Fibroblast of peridontal ligament (primary cell): Measurements from ENCODE around the gene GAB2.
"Not testable (repeated sequence)": the region's sequence is repeated elsewhere in the genome, so short reads cannot be mapped to it uniquely, and the experiment has no call there.

Source experiments
- DNase-seq: peaks from one replicate; pipeline ENCODE4 v3.0.0-alpha.2; 2010; ENCODE audit errors: extremely low read depth

The GAB2 gene

DNA sequence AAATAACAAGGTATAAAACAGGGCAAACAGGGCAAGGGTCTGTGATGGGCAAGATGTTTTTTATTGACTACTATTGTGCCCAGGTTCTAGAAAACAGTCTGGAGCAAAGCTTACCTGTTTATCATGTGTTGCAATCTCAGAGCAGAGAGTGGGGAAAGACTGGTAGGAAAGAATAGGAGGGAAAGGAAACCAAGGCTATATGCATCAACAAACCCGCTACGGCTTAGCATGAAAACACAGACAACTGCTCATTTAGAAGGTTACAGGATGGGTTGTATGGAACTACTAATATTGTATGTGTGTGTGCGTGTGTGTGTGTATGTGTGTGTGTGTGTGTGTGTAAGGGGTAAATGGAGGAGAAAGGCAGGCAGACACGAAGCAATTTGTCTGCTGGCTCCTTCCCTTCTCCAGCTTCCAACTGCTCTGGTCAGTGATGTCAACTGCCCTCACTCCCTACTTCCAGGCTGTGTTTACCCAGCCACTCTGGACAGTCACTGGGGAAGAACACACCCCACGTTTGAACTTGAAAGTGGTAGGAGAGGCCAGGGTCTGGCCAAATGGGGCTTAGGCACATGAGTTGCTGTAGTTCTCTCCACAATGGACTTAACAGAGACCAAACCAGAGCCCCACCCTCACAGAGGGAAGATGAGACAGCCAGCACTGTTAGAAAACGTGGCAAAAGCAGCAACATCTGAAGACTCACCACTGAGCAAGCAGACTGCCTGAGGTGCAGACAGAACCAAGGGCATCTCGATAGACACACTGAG lies 47.0 kb downstream of the GAB2 start:
- peak; percentile 16 for DNase-seq

DNA sequence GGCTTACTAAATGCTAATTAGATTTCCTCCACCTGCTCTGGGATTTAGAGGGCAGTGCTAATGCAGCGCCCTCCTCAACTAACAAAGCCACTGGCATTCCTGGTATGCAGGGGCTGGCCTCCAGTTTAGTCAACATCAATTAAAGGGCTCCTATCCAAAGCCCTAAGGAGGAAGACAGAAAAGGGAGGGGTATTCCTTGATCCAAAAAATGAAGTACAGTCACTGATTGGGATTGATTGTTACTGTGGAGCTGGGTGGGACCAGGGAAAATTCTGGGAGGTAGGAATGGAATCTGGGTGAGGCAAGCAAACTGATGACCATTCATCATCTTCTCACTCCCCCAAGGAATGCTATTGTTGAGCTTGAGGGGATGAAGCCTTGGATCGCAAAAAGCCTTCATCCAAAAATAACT lies 52.2 kb downstream of the GAB2 start:
- DNase-seq = peak; percentile 31

DNA sequence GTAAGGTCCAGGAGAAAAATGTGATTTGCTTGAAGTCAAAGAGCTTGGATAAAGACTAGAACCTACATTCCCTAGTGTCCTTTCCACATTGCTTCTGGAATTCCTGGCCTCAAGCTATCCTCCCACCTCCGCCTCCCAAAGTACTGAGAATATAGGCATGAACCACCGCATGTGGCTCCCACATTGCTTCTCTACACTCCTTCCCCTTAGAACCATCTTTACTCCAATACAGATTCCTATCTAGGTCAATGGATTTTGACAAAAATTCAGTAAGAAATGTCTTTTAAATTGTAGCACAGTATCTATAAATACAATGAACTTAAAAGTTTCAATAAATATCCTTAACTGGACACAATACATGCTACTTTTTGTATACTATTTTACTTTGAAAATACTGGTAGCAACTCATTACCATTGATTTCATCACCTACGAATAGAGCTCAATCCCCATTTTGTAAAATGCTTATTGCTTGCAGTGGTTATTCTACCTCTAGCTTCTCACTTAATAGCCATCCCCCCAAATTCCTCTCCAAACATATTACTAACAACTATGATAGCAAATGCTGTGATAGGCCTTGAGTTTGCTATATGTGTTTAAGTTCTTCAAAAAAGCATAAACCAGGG lies 53.4 kb downstream of the GAB2 start:
- DNase-seq = no peak

DNA sequence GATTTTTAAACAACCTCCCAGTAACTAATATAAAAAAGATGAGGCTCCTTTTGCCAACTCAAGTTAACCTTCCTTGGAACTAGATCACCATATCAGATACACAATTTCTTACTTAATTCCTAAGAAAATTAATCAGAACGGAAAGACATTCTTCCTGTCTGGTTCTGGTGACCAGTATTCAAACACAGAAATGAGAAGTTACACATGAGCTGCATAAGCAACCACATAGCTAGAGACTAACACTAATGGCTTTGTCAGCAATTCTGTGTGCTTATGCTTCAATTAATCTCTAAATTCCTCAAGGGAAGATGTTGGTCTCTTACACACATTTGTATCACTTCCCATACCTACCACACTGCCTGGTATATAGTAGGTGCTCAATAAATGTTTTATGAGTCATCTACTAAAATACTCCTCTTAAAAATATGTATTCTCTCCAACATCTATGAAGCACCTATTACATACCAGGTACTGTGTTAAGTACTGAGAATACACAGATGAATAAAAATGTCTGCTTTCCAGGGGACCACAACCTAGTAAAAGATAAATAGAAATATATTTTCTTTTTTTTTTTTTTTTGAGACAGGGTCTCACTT lies 54.5 kb downstream of the GAB2 start:
- DNase-seq = no peak

DNA sequence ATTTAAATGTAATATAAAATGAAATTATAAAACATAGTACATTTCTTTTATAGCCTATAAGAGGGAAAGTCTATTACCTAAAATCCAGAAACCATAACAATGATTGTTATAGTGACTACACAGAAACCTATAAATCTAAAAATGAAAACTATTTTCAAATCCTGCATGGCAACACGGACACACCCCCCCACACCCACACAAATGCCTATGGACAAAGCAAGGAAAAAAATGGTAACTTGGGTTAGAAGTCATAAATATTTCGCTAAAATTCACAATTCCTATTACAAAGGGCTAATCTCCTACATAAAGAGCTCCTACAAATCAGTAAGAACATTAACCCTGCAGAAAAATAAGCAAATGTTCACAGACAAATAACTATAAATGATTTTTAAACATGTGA lies 56.4 kb downstream of the GAB2 start:
- no peak for DNase-seq

DNA sequence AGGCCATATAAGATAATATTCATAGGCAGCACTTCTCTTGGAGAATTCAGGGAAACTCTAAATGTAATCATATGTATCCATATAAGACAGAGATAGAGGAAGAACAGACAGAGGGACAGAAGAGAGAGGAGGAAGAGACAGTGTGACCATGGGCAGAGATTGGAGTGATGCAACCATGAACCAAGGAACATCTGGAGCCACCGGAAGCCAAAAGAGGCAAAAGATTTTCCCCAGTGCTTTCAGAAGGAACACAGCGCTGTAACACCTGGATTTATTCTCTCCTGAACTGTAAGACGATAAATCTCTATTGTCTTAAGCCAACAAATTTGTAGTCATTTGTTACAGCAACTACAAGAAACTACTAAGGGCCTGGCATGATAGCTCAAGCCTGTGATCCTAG lies 57.7 kb downstream of the GAB2 start:
- DNase-seq = no peak

DNA sequence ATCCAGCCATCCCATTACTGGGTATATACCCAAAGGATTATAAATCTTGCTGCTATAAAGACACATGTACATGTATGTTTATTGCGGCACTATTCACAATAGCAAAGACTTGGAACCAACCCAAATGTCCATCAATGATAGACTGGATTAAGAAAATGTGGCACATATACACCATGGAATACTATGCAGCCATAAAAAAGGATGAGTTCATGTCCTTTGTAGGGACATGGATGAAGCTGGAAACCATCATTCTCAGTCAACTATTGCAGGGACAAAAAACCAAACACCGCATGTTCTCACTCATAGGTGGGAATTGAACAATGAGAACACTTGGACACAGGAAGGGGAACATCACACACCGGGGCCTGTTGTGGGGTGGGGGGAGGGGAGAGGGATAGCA lies 59.7 kb downstream of the GAB2 start:
- DNase-seq = not testable (repeated sequence)

DNA sequence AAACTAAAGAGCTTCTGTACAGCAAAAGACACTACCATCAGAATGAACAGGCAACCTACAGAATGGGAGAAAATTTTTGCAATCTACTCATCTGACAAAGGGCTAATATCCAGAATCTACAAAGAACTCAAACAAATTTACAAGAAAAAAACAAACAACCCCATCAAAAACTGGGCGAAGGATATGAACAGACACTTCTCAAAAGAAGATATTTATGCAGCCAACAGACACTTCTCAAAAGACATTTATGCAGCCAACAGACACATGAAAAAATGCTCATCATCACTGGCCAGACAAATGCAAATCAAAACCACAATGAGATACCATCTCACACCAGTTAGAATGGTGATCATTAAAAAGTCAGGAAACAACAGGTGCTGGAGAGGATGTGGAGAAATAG lies 60.2 kb downstream of the GAB2 start:
- not testable (repeated sequence) for DNase-seq

DNA sequence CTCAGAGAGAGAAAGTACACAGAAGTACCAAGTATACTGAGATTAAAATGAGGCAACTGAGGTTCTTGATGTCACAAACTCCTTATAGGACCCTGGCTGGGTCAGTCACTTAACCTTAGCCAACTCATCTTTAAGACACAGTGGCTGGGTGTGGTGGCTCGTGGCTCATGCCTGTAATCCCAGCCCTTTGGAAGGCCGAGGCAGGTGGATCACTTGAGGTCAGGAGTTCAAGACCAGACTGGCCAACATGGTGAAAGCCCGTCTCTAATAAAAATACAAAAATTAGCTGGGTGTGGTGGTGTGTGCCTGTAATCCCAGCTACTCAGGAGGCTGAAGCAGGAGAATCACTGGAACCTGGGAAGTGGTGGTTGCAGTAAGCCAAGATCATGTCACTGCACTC lies 61.9 kb downstream of the GAB2 start:
- not testable (repeated sequence) for DNase-seq

DNA sequence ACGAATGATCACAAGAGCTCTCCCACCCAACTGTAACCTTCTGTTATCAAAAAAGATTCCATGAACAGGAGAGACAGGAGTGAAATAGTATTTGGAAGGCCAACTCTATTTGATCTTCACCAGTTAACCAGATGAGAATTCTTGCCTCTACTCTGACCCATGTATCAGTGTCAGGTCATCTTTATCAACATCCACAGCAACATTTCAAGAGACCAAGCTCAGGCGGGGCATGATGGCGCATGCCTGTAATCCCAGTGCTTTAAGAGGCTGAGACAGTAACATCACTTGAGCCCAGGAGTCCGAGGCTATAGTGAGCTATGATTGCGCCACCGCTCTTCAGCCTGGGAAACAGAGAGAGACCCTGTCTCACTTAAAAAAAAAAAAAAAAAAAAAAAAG lies 62.3 kb downstream of the GAB2 start:
- DNase-seq = no peak

DNA sequence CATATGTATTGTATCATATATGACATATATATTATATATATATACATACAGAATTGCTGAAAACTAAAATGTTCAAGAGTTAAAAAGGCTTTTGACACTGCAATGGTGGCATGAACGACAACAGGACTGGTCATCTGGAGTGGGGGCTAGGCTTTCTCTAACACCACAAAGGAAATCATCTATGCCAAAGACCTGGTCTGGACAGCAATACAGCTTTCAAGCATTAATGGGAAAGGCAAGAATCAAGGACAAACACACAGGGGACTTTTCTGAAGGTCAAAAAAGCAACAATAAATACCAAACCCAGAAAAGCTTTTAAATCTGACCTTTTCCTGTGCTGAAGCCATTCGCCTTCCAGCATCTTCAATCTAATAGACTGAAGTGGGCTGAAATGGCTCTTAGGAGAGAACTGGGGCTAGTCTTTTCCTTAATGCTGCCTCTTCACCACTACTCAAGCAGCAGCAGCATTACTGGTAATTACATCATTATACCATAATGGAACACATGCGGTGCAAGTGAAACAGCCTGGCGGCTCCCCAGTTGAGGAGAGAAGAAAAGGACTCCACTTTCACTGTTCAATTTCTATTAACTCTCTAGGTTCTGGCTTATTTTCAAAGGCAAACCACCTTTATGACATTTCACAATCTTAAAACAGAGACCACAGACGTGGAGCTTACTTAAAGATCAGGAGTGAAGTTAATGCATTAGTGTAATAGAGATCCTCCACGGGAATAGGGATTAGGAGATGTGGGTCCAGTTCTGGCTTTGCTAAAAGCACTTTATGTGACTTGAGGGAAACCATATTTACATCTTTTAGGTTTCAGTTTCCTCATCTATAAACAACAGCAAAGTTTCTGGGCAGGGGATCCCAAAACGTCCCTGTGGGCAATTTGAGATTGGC lies 63.0 kb downstream of the GAB2 start:
- DNase-seq = peak; percentile 83

DNA sequence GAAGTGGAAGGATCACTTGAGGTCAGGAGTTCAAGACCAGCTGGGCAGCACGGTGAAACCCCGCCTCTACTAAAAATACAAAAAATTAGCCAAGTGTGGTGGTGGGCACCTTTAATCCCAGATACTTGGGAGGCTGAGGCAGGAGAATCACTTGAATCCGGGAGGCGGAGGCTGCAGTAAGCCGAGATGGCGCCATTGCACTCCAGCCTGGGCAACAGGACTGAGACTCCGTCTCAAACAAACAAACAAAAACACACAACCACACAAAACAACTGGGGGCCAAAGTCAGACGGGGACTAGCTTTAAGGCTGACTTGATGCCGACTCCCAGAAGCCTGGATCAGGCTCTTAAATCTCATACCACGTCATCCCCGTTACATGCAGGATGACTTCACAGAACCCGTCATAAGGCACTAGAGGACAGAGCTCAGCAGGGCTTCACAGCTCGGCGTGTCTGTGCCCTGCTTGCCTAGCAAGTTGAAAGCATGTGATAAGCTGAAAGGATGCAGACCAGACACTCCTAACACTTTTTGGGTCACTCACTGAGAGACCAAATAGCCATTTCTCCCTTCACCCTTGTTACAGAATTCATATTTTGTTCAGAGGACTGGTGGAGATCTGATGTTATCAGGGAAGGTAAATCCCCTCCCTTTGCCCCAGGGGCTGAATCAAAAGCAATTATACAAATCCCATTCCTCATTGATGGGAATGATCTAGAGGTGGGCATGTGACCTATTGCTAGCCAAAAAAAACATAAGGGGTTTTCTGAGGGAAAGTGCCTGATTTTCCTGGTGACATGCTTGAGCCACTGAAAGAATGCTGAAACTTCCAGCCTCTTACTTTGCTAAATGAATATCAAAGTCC lies 65.4 kb downstream of the GAB2 start:
- DNase-seq = no peak

DNA sequence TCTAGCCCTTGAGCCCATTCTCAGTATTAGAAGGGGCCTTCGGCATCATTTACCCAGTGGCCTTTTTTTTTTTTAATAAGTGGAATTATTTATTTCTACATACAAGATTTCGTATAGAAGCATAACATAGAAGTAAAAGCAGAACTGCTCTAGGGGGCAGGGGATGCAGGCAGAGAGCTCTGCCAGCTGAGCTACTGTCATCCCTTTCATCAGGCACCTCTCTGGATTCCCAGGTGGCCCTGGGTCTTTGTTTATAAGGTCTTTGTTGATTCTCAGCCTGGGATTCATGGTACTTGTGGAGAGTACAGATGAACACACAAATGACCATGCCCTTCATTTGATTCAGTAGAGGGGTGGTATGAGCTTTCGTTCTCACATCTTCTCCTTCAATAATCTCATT lies 66.4 kb downstream of the GAB2 start:
- no peak for DNase-seq

DNA sequence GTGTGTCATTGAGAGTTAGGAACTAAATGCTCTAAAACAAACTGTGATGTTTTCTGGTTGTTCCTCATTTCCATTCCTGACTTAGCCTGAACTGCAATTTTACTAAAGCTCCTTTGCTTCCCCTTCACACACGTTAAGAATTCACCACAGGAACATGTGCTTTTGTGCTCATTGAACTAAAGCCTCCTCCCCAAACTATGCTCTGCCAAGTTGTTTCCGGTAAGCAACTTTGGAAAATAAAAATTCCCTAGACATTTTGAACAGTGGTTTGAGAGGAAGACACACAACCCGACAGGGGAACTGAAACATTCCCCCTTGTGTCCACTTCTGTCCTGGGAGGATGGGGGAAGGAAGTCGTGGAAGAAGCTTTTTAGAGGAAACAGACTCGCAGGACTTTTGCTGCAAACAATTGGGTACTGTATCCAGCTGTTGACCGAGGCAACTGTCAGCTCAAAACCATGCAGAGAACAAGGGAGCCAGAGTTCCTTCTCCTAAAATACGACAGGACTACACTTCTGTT lies 66.9 kb downstream of the GAB2 start:
- DNase-seq = peak; percentile 64

DNA sequence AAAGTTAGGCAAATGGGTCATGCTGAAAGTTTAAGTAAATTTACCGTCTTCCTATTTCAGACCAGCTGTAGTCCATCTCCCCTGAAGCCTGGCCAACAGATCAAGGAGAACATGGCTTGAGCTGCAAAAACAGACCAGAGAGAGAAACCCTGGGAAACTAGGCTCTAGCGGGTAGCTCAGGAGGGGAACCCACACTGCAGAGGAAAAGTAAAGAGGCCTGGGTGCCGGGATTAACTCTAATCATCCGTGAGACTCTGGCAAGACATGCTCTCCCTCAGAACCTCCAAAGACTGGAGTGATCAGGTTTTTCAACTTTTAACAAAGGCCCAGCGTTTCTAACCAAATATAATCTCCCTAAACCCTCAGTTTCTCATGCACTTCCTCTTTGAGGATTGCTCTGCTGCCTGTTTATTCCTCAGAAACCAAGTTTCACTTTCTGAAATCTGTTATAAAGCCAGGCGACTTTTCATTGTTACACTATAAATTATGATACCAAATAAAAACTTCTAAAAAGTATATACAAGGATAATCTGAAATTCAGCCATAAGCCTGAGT lies 67.5 kb downstream of the GAB2 start:
- peak; percentile 57 for DNase-seq

DNA sequence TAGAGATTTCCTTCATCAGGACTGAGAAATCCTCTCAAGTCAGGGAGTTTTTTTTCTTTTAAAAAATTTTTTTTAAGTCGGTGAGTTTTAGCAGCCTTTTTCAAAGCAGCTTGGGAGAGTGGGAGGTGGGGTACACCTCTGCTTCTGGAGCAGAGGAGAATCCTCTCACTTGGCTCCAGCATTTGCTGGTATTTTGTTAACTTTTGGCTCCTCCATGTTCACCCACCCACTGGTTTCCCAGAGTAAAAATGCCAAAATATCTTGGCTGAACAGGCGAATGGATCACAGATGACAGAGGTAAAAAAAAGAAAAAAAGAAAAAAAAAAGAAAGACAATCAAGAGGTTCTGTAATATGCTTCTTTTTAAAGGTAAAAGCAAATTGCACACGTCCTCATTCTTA lies 68.0 kb downstream of the GAB2 start:
- peak; percentile 26 for DNase-seq

DNA sequence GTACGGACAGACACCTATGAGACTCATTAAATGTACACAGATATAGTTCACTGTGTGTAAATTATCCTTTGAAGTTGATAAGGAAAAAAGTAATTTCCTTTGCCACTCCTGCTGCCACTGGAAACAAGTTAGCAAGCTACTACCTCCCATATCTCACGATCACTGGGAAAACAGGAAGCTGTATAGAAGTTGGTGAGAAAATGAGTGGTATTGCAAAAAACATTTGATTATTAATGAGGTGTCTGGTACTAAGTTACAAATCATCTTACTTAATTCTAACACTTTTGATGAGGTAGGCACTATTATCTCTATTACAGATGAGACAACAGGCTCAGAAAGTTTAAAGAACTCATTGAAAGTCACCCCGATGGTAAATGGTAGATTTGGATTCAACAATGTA lies 68.5 kb downstream of the GAB2 start:
- DNase-seq = no peak

DNA sequence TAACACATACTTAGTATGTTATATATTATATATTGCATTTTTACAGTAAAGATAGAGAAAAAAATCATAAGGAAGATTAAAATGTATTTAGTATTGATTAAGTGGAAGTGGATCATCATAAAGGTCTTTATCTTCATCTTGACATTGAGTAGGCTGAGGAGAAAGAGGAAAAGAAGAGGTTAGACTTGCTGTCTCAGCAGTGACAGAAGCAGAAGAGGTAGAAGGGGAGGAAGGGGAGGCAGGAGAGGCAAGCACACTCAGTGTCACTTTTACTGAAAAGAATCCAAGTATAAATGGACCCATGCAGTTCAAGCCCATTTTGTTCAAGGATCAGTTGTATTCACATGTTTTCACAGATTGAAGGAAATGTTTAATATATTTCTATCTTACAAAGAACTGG lies 69.7 kb downstream of the GAB2 start:
- DNase-seq = no peak

DNA sequence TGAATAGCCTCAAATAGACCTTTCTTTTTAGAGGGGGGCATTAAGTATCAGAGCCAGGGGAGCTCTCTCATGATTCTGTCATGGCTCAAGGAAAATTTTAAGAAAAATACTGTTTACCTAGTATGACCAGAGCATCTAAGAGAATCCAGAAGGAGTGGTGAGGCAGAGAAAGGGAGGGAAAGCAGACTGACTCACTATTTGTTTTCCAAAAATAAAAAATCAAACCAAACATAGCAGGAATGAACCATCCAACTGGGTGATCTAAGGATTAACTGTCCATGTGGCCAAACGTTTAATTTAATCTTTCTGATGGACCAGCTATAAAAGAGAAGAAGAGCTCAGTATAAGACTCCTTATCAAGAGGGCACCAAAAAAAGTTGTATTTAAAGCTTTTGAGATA lies 70.8 kb downstream of the GAB2 start:
- DNase-seq = no peak

DNA sequence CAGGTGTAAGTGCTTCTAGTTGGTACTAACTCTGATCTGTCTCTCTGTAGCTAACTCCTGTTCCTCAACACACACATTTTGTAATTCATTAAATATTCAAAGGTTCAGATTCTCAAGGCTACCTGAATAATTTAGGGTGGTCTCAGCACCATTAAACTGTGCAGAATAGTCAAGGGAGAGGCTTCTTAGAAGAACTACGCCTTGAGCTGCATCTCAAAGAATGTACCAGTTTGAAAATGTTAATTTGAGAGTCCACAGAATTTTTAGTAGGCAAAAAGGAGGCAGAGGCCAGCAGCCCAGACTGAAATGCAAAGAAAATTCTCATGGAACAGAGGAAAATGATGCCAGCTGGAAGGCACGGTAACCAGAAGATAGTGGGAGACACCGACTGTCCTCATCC lies 72.2 kb downstream of the GAB2 start:
- DNase-seq = no peak

DNA sequence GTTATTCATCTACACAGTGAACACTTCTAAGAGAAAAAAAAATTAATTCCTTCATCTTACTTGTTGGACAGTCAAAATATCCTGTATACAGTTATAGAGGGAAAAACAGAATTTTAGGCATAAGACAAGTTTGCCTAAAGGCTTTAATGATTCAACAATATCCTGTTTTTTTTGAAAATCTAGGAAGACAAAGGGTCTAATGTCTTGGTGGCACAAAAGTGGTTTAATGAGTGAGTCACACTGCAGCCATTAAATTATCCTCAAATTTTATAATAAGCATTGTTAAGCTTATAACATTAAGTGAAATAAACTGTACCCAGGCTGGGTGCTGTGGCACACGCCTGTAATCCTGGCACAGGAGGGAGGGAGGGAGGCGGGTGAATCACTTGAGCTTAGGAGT lies 72.9 kb downstream of the GAB2 start:
- no peak for DNase-seq
